NOMO-1 treated with dmso at 0.1 percent for 144 hours (cell line): ENCODE results near the gene MYOCD.

ENCODE experiments used
- DNase-seq: peaks from one replicate; lab custom pipeline; 2025; ENCODE audit not compliant: unreplicated experiment; lab: John Stamatoyannopoulos, UW

Gene MYOCD

GRCh38 chr17:12642034-12642433 is 23.7 kb upstream of the MYOCD start:
- DNase-seq = no peak

- no peak for DNase-seq
These were observed 21.9 kb upstream of the MYOCD start for GRCh38 chr17:12643822-12644221.

- DNase-seq = no peak
These were observed 21.1 kb upstream of the MYOCD start for GRCh38 chr17:12644623-12645022.

GRCh38 chr17:12646761-12647422 is 18.8 kb upstream of the MYOCD start:
- peak; percentile 48 for DNase-seq

GRCh38 chr17:12648498-12648897 is 17.2 kb upstream of the MYOCD start:
- no peak for DNase-seq

GRCh38 chr17:12655936-12656335 is 9.8 kb upstream of the MYOCD start:
- no peak for DNase-seq

GRCh38 chr17:12656354-12656753 is 9.3 kb upstream of the MYOCD start:
- no peak for DNase-seq

- no peak for DNase-seq
These were observed 6.2 kb upstream of the MYOCD start for GRCh38 chr17:12659500-12659899.

GRCh38 chr17:12664252-12664651 is 1.4 kb upstream of the MYOCD start:
- DNase-seq = no peak

- DNase-seq = no peak
These were observed 812 bp upstream of the MYOCD start for GRCh38 chr17:12664894-12665262.

GRCh38 chr17:12666718-12667117 is 1.0 kb downstream of the MYOCD start:
- no peak for DNase-seq

- no peak for DNase-seq
These were observed 1.7 kb downstream of the MYOCD start for GRCh38 chr17:12667299-12667958.

- DNase-seq = no peak
These were observed 6.2 kb downstream of the MYOCD start for GRCh38 chr17:12671906-12672305.

GRCh38 chr17:12672947-12673346 is 7.3 kb downstream of the MYOCD start:
- no peak for DNase-seq

- peak; percentile 9 for DNase-seq
These were observed 8.1 kb downstream of the MYOCD start for GRCh38 chr17:12673788-12674187.

GRCh38 chr17:12680407-12680897 is 14.8 kb downstream of the MYOCD start:
- no peak for DNase-seq

- no peak for DNase-seq
These were observed 15.3 kb downstream of the MYOCD start for GRCh38 chr17:12680993-12681392.

GRCh38 chr17:12683299-12683698 is 17.6 kb downstream of the MYOCD start:
- no peak for DNase-seq

GRCh38 chr17:12686486-12686885 is 20.8 kb downstream of the MYOCD start:
- no peak for DNase-seq

GRCh38 chr17:12688382-12688781 is 22.7 kb downstream of the MYOCD start:
- no peak for DNase-seq

GRCh38 chr17:12691173-12691572 is 25.5 kb downstream of the MYOCD start:
- no peak for DNase-seq

- DNase-seq = no peak
These were observed 27.9 kb downstream of the MYOCD start for GRCh38 chr17:12693640-12694039.

- no peak for DNase-seq
These were observed 40.4 kb downstream of the MYOCD start for GRCh38 chr17:12706070-12706469.
